ENCODE measurements around the gene SYNGR2. TPM values are rescaled to one million over a fixed set of nuclear protein-coding genes. Genes with fewer than 3 reads are reported as not detected.

The SYNGR2 gene
- total RNA-seq (2022) = 169 and 193 TPM in 2 replicates
- percentile 78 among the genes with signal in this experiment for Bru-seq, nascent RNA
- percentile 88 among the genes with signal in this experiment for BruChase-seq, experiment 1, labeled RNA remaining after a 2-hour chase
- BruChase-seq, experiment 2, labeled RNA remaining after a 6-hour chase = percentile 97 among the genes with signal in this experiment
- long read RNA-seq, transcript SYNGR2-203 (3 exons, 1,553 nt) = minor isoform, 9 of 927 reads
- long read RNA-seq, transcript SYNGR2-209 (1 exons, 3,036 nt) = minor isoform, 37 of 927 reads
- long read RNA-seq, transcript SYNGR2-204 (3 exons, 2,125 nt) = minor isoform, 207 of 927 reads
- long read RNA-seq, transcript SYNGR2-201 (4 exons, 2,325 nt) = major isoform, 649 of 927 reads
- long read RNA-seq, partial matches to known transcripts = 10 of 927 reads
- long read RNA-seq, other reads (novel, unspliced or antisense) = 13 of 927 reads

- TF ChIP-seq CTCF (IDR thresholded peaks at IDR 0.05; ENCODE audit: insufficient read depth in 1 of 2, low read depth in 1 of 2, low read length in 1 of 2, severe bottlenecking in 1 of 2, unreplicated experiment in 1 of 2) = no peak
- intact Hi-C loops (cut with micrococcal nuclease; ENCODE audit: unreplicated experiment) = loop anchor here (2.0 to 5.0 kb wide), 2 partner anchors 18 to 41 kb away; partner anchors contain the start of genes AFMID, TK1 and TMC6
- Histone ChIP-seq H3K9me3 (no peaks in the 10 kb centered on the region), H3K4me3 (ENCODE audit: low read depth, low read length) (peak within 1 kb of the TSS; percentile 95), H3K36me3 (ENCODE audit: control insufficient read depth, insufficient read depth, low read length) (no peaks in the 10 kb centered on the region; the same call in 1 of the 2 replicates), H3K27me3 (replicated peaks; ENCODE audit: control insufficient read depth, insufficient read depth, low read length) (no peaks in the 10 kb centered on the region), H3K4me1 (peaks cover 20% of the 10 kb centered on the region)
- no peaks in the 10 kb centered on the region for H3K27me3 Mint-ChIP-seq (ENCODE audit: insufficient read depth, unreplicated experiment)
- CTCF ChIA-PET = interaction anchor here (0.6 to 1.4 kb wide), 2 partner anchors 33 to 40 kb away, joined by 6 to 9 read pairs; partner anchors contain the start of gene TMC6
- peak within 1 kb of the TSS; percentile 77 for H3K27ac Mint-ChIP-seq (ENCODE audit: unreplicated experiment)
- peak within 1 kb of the TSS; percentile 76 for H3K4me3 Mint-ChIP-seq (ENCODE audit: unreplicated experiment)
- no peaks in the 10 kb centered on the region for H3K9me3 Mint-ChIP-seq (ENCODE audit: unreplicated experiment)
- no TSS peak for BruUV-seq (replicated peaks)
- POLR2A ChIA-PET = interaction anchor here (1.9 kb wide), 1 partner anchor 18 kb away, joined by 12 read pairs; the partner anchor contains the start of genes AFMID and TK1
- H3K36me3 Mint-ChIP-seq (ENCODE audit: insufficient read depth, unreplicated experiment) = peaks cover 54% of the 10 kb centered on the region
- H3K4me1 Mint-ChIP-seq (ENCODE audit: low read depth, unreplicated experiment) = peaks cover 14% of the 10 kb centered on the region
- peak; percentile 87 to 97 for DNase-seq
Measured at GRCh38 chr17:78168242-78168902, at the start of gene SYNGR2. Gene SYNGR2 (plus strand): TSS chr17:78168581. CDS start chr17:78168617, 36 bp downstream.

- peaks cover 19% of the 10 kb centered on the region for H3K36me3 Mint-ChIP-seq (ENCODE audit: insufficient read depth, unreplicated experiment)
- ChIA-PET POLR2A (no interaction called here), CTCF (no interaction called here)
- H3K27me3 Mint-ChIP-seq (ENCODE audit: insufficient read depth, unreplicated experiment) = no peaks in the 10 kb centered on the region
- Histone ChIP-seq H3K4me3 (ENCODE audit: low read depth, low read length) (no peak overlapping the region), H3K9me3 (no peaks in the 10 kb centered on the region), H3K4me1 (no peaks in the 10 kb centered on the region), H3K36me3 (ENCODE audit: control insufficient read depth, insufficient read depth, low read length) (peaks cover 2% of the 10 kb centered on the region; the same call in 1 of the 2 replicates), H3K27me3 (replicated peaks; ENCODE audit: control insufficient read depth, insufficient read depth, low read length) (no peaks in the 10 kb centered on the region)
- no peak overlapping the region for H3K4me3 Mint-ChIP-seq (ENCODE audit: unreplicated experiment)
- no peak overlapping the region for H3K27ac Mint-ChIP-seq (ENCODE audit: unreplicated experiment)
- no TSS peak for BruUV-seq (replicated peaks)
- no peaks in the 10 kb centered on the region for H3K4me1 Mint-ChIP-seq (ENCODE audit: low read depth, unreplicated experiment)
- intact Hi-C loops (cut with micrococcal nuclease; ENCODE audit: unreplicated experiment) = no loop called here
- no peaks in the 10 kb centered on the region for H3K9me3 Mint-ChIP-seq (ENCODE audit: unreplicated experiment)
- no peak for DNase-seq
- TF ChIP-seq CTCF (IDR thresholded peaks at IDR 0.05; ENCODE audit: insufficient read depth in 1 of 2, low read depth in 1 of 2, low read length in 1 of 2, severe bottlenecking in 1 of 2, unreplicated experiment in 1 of 2) = no peak
Measured at GRCh38 chr17:78118801-78119241, 49.6 kb upstream of the SYNGR2 start.

GRCh38 chr17:78120537-78120936, 47.8 kb upstream of the SYNGR2 start:
- Mint-ChIP-seq H3K27me3 (ENCODE audit: insufficient read depth, unreplicated experiment) (no peaks in the 10 kb centered on the region), H3K4me1 (ENCODE audit: low read depth, unreplicated experiment) (no peaks in the 10 kb centered on the region), H3K9me3 (ENCODE audit: unreplicated experiment) (no peaks in the 10 kb centered on the region), H3K36me3 (ENCODE audit: insufficient read depth, unreplicated experiment) (peaks cover 22% of the 10 kb centered on the region), H3K4me3 (ENCODE audit: unreplicated experiment) (no peak overlapping the region), H3K27ac (ENCODE audit: unreplicated experiment) (no peak overlapping the region)
- Histone ChIP-seq H3K4me3 (ENCODE audit: low read depth, low read length) (no peak overlapping the region), H3K9me3 (no peaks in the 10 kb centered on the region), H3K36me3 (ENCODE audit: control insufficient read depth, insufficient read depth, low read length) (peaks cover 3% of the 10 kb centered on the region; the same call in 1 of the 2 replicates), H3K27me3 (replicated peaks; ENCODE audit: control insufficient read depth, insufficient read depth, low read length) (no peaks in the 10 kb centered on the region), H3K4me1 (no peaks in the 10 kb centered on the region)
- ChIA-PET CTCF (no interaction called here), POLR2A (interaction anchor here (0.6 kb wide), 1 partner anchor 20 kb away, joined by 4 read pairs; no protein-coding TSS in a partner anchor)
- intact Hi-C loops (cut with micrococcal nuclease; ENCODE audit: unreplicated experiment) = no loop called here
- TF ChIP-seq CTCF (IDR thresholded peaks at IDR 0.05; ENCODE audit: insufficient read depth in 1 of 2, low read depth in 1 of 2, low read length in 1 of 2, severe bottlenecking in 1 of 2, unreplicated experiment in 1 of 2) = no peak
- BruUV-seq (replicated peaks) = no TSS peak
- DNase-seq = no peak
